HEK293T (cell line): ENCODE measurements around the gene LTN1.
"Not testable (repeated sequence)": the region's sequence is repeated elsewhere in the genome, so short reads cannot be mapped to it uniquely, and the experiment has no call there.

Source experiments
- CTCF ChIA-PET: fragments of 350-600 bp; formaldehyde crosslinking; extraction: SDS; loops from one replicate; lab custom pipeline; 2021; ENCODE audit warnings: antibody characterized with exemption, inconsistent platforms; lab: Yijun Ruan, JAX
- POLR2A ChIA-PET: fragments of 350-600 bp; formaldehyde crosslinking; extraction: SDS; loops from one replicate; lab custom pipeline; 2020; ENCODE audit warnings: antibody characterized with exemption, inconsistent platforms; lab: Yijun Ruan, JAX
- DNase-seq: peaks from one replicate; pipeline ENCODE4 v3.0.0; 2012; ENCODE audit warnings: mixed read lengths; ENCODE audit errors: extremely low spot score
- ARNT ChIP-seq: fragments of 450-650 bp; IDR thresholded peaks from 2 replicates; pipeline ENCODE4 v1.6.1; 2017; ENCODE audit warnings: mild to moderate bottlenecking
- BHLHE40 ChIP-seq: fragments of 450-650 bp; IDR thresholded peaks from 2 replicates; pipeline ENCODE4 v1.6.1; 2016; ENCODE audit warnings: mild to moderate bottlenecking, moderate library complexity, borderline replicate concordance
- CTBP1 ChIP-seq: fragments of 450-650 bp; IDR thresholded peaks from 2 replicates; pipeline ENCODE4 v1.6.1; 2016; ENCODE audit warnings: borderline replicate concordance
- ELF4 ChIP-seq: fragments of 450-650 bp; IDR thresholded peaks from 2 replicates; pipeline ENCODE4 v1.6.1; 2017; ENCODE audit warnings: antibody characterized with exemption
- FOXK2 ChIP-seq: fragments of 450-650 bp; IDR thresholded peaks from 2 replicates; pipeline ENCODE4 v1.6.1; 2016; ENCODE audit warnings: mild to moderate bottlenecking
- FOXM1 ChIP-seq: fragments of 450-650 bp; IDR thresholded peaks from 2 replicates; pipeline ENCODE4 v1.6.1; 2017; ENCODE audit warnings: mild to moderate bottlenecking, borderline replicate concordance
- HDGF ChIP-seq: fragments of 450-650 bp; IDR thresholded peaks from 2 replicates; pipeline ENCODE4 v1.6.1; 2017; ENCODE audit warnings: antibody characterized with exemption, borderline replicate concordance
- L3MBTL2 ChIP-seq: fragments of 450-650 bp; conservative IDR thresholded peaks from 2 replicates; pipeline ENCODE4 v1.6.1; 2016; ENCODE audit warnings: mild to moderate bottlenecking
- LEF1 ChIP-seq: fragments of 450-650 bp; IDR thresholded peaks from 2 replicates; pipeline ENCODE4 v1.6.1; 2017; ENCODE audit warnings: mild to moderate bottlenecking, borderline replicate concordance
- NFRKB ChIP-seq: fragments of 450-650 bp; IDR thresholded peaks from 2 replicates; pipeline ENCODE4 v1.6.1; 2016; ENCODE audit warnings: mild to moderate bottlenecking, moderate library complexity
- PKNOX1 ChIP-seq: fragments of 450-650 bp; IDR thresholded peaks from 2 replicates; pipeline ENCODE4 v1.6.1; 2016
- SP1 ChIP-seq: fragments of 450-650 bp; IDR thresholded peaks from 2 replicates; pipeline ENCODE4 v1.6.1; 2017
- SUZ12 ChIP-seq: fragments of 450-650 bp; IDR thresholded peaks from 2 replicates; pipeline ENCODE4 v1.6.1; 2016; ENCODE audit warnings: mild to moderate bottlenecking
- TARDBP ChIP-seq: fragments of 450-650 bp; IDR thresholded peaks from 2 replicates; pipeline ENCODE4 v1.6.1; 2016
- ZNF384 ChIP-seq: fragments of 450-650 bp; IDR thresholded peaks from 2 replicates; pipeline ENCODE4 v1.6.1; 2016

Gene LTN1

GRCh38 chr21:29029524-29029923 lies 36.8 kb upstream of the LTN1 start:
- no peak for DNase-seq
- ChIA-PET CTCF (no interaction called here), POLR2A (no interaction called here)
- TF ChIP-seq SP1 (no peak), ARNT (no peak), HDGF (no peak), ZNF384 (no peak), LEF1 (no peak), TARDBP (no peak), ELF4 (no peak), FOXK2 (no peak), SUZ12 (no peak), CTBP1 (no peak), NFRKB (no peak)

- POLR2A ChIA-PET, result interaction anchor here (0.7 to 4.5 kb wide), 14 partner anchors 8 to 130 kb away, joined by 3 to 55 read pairs (median 4); partner anchors contain the start of genes CCT8 and LTN1
- CTCF ChIA-PET, result no interaction called here
- DNase-seq, result no peak
- no peak for TF ChIP-seq FOXK2
- no peak for TF ChIP-seq PKNOX1
- TF ChIP-seq L3MBTL2, result no peak
- no peak for TF ChIP-seq CTBP1
- TF ChIP-seq FOXM1, result no peak
Observed at GRCh38 chr21:29025328-29025713, 32.6 kb upstream of the LTN1 start.

GRCh38 chr21:29024474-29025327 lies 32.0 kb upstream of the LTN1 start, which contains the start of gene USP16:
Gene USP16, plus strand, starts transcription at chr21:29024668. Its CDS starts 3,246 bp downstream, at chr21:29027914.
- POLR2A ChIA-PET, result interaction anchor here (0.6 to 4.5 kb wide), 18 partner anchors 9 to 131 kb away, joined by 3 to 55 read pairs (median 4); partner anchors contain the start of genes CCT8 and LTN1
- peak; percentile 98 for DNase-seq
- no peak for TF ChIP-seq SP1
- peak; percentile 85 for TF ChIP-seq TARDBP
- TF ChIP-seq L3MBTL2, result peak; percentile 73
- TF ChIP-seq ELF4, result peak; percentile 66
- peak; percentile 99 for TF ChIP-seq PKNOX1
- CTCF ChIA-PET, result no interaction called here

GRCh38 chr21:29022166-29022565 lies 29.5 kb upstream of the LTN1 start:
- ChIA-PET CTCF (no interaction called here), POLR2A (interaction anchor here (0.9 to 2.1 kb wide), 2 partner anchors 20 to 51 kb away, joined by 3 to 12 read pairs; partner anchors contain the start of gene CCT8)
- no peak for TF ChIP-seq ZNF384
- TF ChIP-seq PKNOX1, result no peak
- no peak for TF ChIP-seq ARNT
- TF ChIP-seq NFRKB, result no peak
- DNase-seq, result no peak

- ChIA-PET POLR2A (interaction anchor here (1.2 to 3.6 kb wide), 4 partner anchors 13 to 54 kb away, joined by 6 to 65 read pairs (median 13); partner anchors contain the start of gene LTN1), CTCF (no interaction called here)
- TF ChIP-seq HDGF (no peak), SP1 (no peak), NFRKB (no peak), BHLHE40 (no peak)
- no peak for DNase-seq
Observed at GRCh38 chr21:29018540-29018939, 25.9 kb upstream of the LTN1 start.

- ChIA-PET CTCF (no interaction called here), POLR2A (interaction anchor here (0.9 to 3.6 kb wide), 4 partner anchors 12 to 56 kb away, joined by 4 to 65 read pairs (median 13); partner anchors contain the start of genes CCT8 and LTN1)
- TF ChIP-seq PKNOX1 (no peak), BHLHE40 (no peak), L3MBTL2 (no peak), ARNT (no peak), HDGF (no peak), FOXM1 (no peak), SP1 (no peak), ZNF384 (no peak), LEF1 (no peak), NFRKB (no peak)
- DNase-seq, result no peak
Observed at GRCh38 chr21:29017639-29018237, 25.1 kb upstream of the LTN1 start.

GRCh38 chr21:29011236-29011635 lies 18.6 kb upstream of the LTN1 start:
- DNase-seq, CTCF ChIA-PET, POLR2A ChIA-PET: not testable (repeated sequence)
